ENCODE measurements around the gene YWHAB.

YWHAB gene

GRCh38 chr20:44912189-44912588, 26.7 kb downstream of the YWHAB start:
- no peak for DNase-seq (ENCODE audit: low read depth)

DNA sequence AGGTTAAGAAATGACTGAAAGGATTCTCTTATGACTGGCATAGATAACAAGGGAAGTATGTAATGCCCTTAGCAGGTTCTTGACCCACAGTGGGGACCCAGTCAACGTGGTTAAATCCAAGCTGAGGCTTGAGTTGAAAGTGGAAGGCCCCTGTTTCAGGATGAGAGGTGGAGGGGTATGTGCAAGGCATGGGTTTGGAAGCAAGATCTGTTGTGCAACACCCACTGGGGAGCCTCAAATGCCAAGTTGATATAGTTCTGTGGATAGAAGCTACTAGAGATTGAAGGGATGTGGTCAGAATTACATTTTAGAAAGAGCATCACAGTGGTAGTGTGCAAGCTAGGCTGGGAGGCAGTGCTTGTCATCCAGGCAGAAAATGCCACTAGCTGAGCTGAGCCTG, 29.4 kb downstream of the YWHAB start:
- DNase-seq (ENCODE audit: low read depth) = no peak

DNA sequence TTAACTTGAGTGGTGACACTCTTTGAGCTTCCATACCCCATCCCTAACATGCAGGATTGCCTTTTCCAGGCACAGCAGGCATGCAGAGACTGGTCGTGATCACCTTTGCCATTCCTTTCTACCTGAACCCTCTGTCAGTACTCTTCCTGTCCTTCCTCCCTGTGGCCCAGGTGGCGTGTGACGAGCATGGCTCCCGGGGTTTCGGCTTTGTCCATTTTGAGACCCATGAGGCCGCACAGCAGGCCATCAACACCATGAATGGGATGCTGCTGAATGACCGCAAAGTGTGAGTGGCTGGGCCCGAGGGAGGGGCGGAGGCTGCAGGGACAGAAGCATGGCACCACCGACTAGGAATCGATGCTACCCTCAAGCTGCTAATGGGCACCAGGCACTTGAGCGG, 31.1 kb downstream of the YWHAB start:
- no peak for DNase-seq (ENCODE audit: low read depth)

DNA sequence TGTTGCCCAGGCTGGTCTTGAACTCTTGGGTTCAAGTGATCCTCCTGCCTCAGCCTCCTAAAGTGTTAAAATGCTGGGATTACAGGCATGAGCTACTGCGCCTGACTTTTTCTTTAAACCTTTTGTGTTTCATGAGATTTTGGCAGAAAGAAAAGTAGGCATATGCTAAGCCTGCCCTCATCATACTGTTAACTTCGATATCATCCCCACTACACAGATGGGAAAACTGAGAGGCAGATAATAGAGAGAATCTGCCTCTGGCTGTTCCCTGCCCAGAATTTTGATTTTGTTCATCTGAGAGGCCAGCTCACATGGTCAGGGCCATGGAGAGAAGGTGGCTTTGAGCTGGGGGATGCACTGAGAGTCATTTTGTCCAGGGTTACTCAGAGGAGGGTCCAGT, 31.9 kb downstream of the YWHAB start:
- DNase-seq (ENCODE audit: low read depth) = no peak

DNA sequence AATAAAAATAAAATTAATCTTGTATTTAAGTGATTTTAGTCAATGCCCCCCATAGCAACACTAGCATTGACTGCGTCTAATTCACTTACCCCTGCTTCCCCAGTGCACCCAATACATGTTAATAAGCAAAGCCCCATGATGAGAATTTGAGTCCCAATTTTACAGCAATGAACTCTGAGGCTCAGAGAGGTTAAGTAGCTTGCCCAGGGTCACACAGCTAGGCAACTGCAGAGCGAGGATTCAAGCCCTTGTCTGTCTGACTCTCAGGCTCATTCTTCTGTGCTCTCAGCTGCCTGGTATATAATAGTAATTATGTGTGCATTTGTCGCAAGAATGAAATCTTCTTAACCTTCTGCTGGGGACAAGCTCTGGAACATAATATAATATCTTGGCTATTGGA, 32.8 kb downstream of the YWHAB start:
- DNase-seq (ENCODE audit: low read depth) = no peak

DNA sequence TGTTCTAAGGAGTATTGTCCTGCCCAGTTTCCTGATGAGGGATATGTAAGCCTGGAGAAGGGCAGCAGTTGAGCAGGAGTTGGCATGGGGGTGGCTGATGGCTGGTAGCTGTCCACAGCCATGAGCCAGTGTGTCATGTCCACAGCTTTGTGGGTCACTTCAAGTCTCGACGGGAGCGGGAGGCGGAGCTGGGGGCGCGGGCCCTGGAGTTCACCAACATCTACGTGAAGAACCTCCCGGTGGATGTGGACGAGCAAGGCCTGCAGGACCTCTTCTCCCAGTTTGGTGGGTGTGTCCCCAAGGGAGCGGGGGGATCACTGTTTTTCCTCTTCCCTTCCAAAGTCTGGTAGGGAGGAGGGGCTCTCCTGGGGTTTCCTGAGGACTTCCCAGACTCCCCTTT, 33.3 kb downstream of the YWHAB start:
- no peak for DNase-seq (ENCODE audit: low read depth)

DNA sequence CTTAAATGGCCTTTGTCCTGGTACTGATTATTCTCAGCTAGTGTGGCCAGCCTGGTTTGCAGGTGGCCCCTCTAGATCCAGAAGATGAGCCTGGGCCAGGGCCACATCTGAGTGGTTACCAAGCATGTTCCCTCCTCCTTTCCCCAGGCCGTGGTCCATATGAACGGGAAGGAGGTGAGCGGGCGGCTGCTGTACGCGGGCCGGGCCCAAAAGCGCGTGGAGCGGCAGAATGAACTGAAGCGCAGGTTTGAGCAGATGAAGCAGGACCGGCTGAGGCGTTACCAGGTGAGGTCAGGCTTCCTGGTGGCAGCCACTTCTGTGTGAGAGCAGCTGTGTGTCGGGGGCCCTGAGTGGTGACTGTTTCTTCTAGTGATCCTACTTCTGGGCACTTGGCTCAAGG, 35.9 kb downstream of the YWHAB start:
- no peak for DNase-seq (ENCODE audit: low read depth)

DNA sequence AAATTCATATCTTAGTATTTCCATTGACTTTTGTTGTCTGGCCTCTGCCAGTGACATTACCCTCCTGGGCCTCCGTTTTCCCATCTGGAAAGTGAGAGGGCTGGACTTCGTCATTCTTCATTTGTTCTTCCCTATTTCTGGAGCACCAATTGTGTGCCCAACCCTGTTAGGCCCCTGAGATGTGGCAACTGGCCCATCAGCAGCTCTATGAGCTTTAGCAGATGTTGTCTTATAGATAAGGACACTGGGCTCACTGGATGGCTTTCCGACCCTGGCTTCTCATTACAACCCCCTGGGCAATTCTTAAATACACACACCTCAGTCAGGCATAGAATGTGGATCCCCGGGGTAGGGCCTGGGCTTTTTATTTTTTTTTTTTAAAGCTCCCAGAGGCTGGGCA, 39.0 kb downstream of the YWHAB start:
- no peak for DNase-seq (ENCODE audit: low read depth)

DNA sequence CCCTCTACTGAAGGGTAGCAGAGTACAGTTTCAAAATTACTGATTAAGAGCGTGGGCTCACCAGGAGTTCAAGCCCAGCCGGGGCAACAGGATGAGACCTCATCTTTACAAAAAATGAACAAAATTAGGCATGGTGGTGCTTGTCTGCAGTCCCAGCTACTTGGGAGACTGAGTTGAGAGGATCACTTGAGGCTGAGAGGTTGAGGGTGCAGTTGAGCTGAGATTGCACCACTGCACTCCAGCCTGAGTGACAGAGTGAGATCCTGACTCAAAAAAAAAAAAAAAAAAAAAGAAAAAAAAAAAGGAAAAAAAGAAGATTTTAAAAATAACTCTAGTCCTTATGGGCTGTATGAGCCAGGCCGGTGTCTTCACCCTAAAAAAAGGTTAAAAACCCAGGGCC, 43.1 kb downstream of the YWHAB start:
- no peak for DNase-seq (ENCODE audit: low read depth)

GRCh38 chr20:44930517-44931168, 45.1 kb downstream of the YWHAB start:
- no peak for DNase-seq (ENCODE audit: low read depth)

DNA sequence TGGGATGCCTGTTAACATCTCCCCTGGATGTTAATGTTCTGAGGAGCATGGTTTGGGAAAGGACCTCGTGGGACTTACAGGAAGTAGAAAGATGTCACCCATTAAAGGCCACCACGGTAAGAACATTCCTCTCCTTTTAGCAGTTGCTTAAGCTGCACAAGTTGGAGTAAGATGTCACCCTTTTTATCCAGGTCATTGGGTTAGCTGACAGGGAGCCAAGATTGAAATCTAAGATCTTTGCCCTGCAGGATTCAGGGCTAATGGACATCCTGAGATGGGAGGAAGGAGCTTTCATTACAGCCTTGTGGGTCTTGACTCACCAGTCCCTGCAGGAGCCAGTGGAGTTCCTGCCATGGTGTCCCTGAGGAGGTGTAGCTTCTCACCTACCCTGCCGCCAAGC, 46.4 kb downstream of the YWHAB start:
- no peak for DNase-seq (ENCODE audit: low read depth)

DNA sequence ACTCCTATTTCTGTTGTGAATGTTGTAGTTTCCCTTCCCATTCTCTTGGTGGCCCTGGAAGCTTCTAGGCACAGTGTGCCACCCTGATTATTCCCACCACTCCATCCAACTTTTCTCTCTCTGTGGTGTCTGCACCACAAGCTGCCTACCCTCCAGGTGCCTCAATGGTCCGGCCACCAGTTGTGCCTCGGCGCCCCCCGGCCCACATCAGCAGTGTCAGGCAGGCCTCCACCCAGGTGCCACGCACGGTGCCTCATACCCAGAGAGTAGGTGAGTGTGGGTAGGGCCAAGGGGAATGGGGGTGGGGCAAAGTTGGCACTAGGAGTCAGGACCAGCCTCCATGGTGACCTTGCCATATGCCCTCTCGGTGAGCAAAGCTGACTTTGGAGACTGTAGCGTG, 47.4 kb downstream of the YWHAB start:
- DNase-seq (ENCODE audit: low read depth) = no peak

DNA sequence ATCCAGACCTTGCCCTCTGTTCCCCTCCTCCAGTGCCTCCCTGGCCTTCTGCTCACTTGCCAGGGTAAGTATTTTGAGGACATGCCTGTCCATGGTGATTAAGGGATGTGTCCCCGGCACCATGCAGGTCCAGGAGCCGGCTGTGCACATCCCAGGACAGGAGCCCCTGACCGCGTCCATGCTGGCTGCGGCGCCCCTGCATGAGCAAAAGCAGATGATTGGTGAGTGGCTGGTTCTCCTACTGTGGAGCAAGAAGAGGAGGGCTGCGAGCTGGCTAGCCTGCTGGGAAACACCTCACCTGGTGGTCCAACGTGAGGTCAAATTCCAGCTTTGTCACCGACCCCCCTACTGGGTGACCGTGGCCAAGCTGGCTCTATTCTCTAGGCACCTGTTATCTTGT, 51.0 kb downstream of the YWHAB start:
- DNase-seq (ENCODE audit: low read depth) = no peak

DNA sequence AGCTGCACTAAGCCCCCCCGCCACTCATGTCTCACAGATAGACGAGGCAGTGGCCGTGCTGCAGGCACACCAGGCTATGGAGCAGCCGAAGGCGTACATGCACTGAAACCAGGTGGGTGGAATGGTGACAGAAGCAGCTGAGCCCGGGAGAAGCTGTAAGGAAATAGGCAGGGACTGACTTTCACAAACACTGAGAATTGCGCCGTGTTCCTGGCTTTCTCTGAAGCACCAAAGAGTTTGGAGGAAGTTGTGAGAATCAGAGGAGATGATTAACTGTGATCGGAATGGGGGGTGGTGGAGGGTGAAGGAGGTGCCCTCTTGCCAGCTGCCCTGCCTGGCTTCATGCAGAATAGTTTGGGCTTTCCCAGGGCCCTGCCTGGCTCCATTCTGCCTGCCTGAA, 53.1 kb downstream of the YWHAB start:
- no peak for DNase-seq (ENCODE audit: low read depth)

- DNase-seq (ENCODE audit: low read depth) = no peak
These were observed 55.7 kb downstream of the YWHAB start for GRCh38 chr20:44941120-44941691.

DNA sequence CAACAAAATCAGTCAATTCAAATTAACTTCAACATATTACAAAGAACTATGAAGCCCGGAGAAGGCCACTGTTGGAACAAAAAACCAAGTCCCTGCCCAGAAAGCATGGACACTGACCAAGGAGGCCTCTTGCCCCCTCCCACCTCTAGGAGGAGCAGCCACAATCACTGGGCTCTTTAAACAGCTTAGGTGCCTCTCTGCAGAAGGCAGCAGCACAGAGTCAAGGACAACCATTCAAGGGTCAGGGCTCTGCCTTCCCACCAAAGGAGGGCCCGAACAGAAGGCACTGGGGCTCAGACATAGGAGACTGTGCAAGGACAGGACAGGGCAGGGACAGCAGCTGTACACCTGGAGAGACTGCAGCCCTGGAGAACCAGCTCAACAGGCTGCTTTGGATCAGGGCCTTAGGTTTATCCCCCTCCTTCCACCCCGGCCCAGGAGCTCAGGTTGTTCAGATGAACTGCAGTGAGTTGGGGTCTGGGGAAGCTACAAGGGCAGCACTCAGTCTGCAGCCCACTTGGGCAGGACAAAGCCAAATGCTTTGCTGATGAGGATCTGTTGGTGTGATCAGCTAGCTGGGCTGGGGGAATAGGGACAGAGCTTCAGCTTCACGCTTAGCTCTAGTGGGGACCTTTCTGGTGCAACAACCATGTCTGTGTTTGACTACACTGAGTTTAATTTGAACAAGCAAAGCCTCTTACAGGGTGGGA, 56.9 kb downstream of the YWHAB start:
- no peak for DNase-seq (ENCODE audit: low read depth)

GRCh38 chr20:44943828-44944227, 58.3 kb downstream of the YWHAB start:
- no peak for DNase-seq (ENCODE audit: low read depth)

DNA sequence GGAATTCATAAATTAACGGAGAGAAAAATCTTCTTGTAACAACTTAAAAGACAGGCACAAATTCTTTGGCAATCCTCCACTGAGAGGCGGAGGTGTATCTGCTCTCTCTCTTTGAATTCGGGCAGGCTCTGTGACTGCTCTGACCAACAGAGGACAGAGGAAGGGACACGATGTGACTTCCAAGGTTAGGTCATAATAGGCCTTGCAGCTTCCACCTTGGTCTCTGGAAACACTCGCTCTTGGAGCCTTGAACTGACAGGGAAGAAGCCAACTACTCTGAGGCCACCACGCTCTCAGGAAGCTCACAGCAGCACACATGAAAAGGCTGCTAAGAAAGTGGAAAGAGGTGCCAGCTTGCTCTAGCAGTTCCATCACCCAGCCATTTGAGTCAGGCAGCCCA, 59.8 kb downstream of the YWHAB start:
- no peak for DNase-seq (ENCODE audit: low read depth)

DNA sequence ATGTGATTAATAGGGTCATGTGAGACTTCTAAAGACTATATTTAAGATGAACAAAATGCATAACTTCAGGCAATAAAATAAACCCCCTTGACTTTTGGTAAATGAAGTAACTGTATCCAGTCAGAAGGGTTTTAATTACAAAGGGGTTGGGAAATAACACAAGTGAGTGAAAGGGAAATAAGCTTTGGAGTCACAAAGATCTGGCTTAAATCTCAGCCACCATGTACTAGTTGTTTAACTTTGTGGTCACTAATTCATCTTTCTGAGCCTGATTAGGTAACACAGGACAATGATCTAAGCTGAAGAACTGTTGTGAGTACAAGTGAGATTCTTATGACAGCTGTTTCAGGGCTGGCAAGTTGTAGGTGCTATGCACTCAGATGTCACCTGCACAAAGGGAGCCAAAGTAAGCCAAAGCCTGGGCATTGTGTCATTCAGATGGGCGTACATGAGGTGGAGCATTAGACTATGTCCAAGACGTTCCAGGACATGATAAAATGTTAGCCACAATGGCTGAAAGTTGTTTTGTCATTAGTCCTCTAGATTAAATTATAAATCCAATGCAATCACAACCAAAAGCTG, 60.9 kb downstream of the YWHAB start:
- no peak for DNase-seq (ENCODE audit: low read depth)

DNA sequence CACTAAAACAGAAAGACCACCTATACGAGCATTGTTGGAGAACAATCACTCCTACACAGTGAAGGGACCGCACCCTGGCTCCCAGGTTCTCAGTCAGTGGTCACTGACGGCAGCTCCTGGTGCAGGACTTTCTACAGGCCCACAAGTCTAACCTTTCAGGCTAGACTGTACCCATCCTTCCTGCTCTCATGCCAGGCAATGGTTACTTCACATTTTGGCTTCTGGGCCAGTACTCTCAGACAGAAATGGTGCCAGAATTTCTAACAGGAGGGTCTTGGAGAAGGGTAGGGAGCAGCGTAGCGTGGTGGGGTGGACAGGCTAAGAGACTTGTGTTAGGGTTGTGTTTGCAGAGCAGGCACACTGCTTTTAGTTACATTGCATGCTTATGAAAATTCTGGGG, 62.6 kb downstream of the YWHAB start:
- DNase-seq (ENCODE audit: low read depth) = no peak

- no peak for DNase-seq (ENCODE audit: low read depth)
These were observed 63.0 kb downstream of the YWHAB start for GRCh38 chr20:44948513-44948912.

GRCh38 chr20:44950368-44950767, 64.9 kb downstream of the YWHAB start:
- DNase-seq (ENCODE audit: low read depth) = no peak

DNA sequence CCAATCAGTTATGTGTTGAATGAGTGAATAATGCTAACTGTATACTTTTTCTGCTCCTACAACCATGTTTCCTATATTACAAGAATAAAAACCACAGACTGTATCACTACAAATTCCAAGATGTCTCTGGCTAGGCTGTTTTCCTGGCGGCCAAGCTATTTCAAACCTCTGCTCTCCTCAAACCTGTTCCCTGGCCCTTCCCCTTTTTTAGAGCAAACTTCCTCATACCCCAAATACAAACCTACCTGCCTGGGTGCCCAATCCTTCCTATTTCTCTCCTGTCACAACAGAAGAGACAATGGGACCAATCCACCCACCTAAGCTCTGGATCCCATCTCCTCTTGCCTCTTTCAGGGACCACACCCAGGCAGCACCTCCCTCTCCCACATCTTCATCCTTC, 67.2 kb downstream of the YWHAB start:
- no peak for DNase-seq (ENCODE audit: low read depth)
